Endothelial cell of umbilical vein (primary cell): ENCODE results near the gene CUBN. TPM values are rescaled to one million over a fixed set of nuclear protein-coding genes. Genes with fewer than 3 reads are reported as not detected.
A peak's percentile ranks its signal among the peaks of the same experiment; 100 is the strongest.

Experiments
- BruUV-seq: library from RNA; stranded (reverse); fragments of 400-500 nt; replicated peaks from 2 replicates; lab custom pipeline; 2021; lab: Mats Ljungman, UMichigan
- CTCF ChIA-PET: fragments of 300-600, 350-600 bp; sonication (Branson Sonifier 250); formaldehyde crosslinking; loops from one replicate; lab custom pipeline; 2021; ENCODE audit warnings: antibody characterized with exemption, inconsistent platforms; lab: Charles Lee
- POLR2A ChIA-PET: fragments of 300-600, 350-600 bp; sonication (Branson Sonifier 250); formaldehyde crosslinking; loops from one replicate; lab custom pipeline; 2021; ENCODE audit warnings: antibody characterized with exemption, inconsistent platforms; lab: Charles Lee
- DNase-seq: peaks from one replicate; pipeline ENCODE4 v3.0.0-alpha.2; 2011; ENCODE audit warnings: low read depth, low spot score
- FAIRE-seq: peaks from 2 replicates; lab custom pipeline; 2011; peaks lifted over from hg19 to GRCh38; lab: Jason Lieb, UNC
- H2AFZ ChIP-seq: 2 replicates; pipeline ENCODE4 v1.6.0; 2012; ENCODE audit warnings: low read depth, low read length, control low read depth, inconsistent platforms
- H3K27ac ChIP-seq: 2 replicates; pipeline ENCODE4 v1.5.1; 2011; ENCODE audit warnings: low read depth, mild to moderate bottlenecking, control low read depth, low read length, moderate library complexity; ENCODE audit not compliant: insufficient read depth
- H3K27me3 ChIP-seq, 2 experiments: 2 replicates each; pipeline versions ENCODE4 v1.6.0 to v1.6.1; 2011; ENCODE audit warnings: low read length in 2 of 2, mixed read lengths in 1 of 2; ENCODE audit not compliant: control insufficient read depth in 2 of 2, insufficient read depth in 2 of 2
- H3K36me3 ChIP-seq, 2 experiments: 2 replicates in 1 of 2; 3 replicates in 1 of 2; pipeline ENCODE4 v1.5.1; 2011; ENCODE audit warnings: low read length in 2 of 2, mild to moderate bottlenecking in 1 of 2, moderate library complexity in 1 of 2; ENCODE audit not compliant: control insufficient read depth in 2 of 2, insufficient read depth in 2 of 2; ENCODE audit errors: extremely low read depth in 1 of 2
- H3K4me1 ChIP-seq: 3 replicates; pipeline ENCODE4 v1.5.1; 2011; ENCODE audit warnings: mild to moderate bottlenecking, low read length; ENCODE audit not compliant: control insufficient read depth, insufficient read depth; ENCODE audit errors: extremely low read depth
- H3K4me2 ChIP-seq: 2 replicates; pipeline ENCODE4 v1.6.1; 2011; ENCODE audit warnings: low read length, control low read depth, mixed read lengths; ENCODE audit not compliant: insufficient read depth
- H3K4me3 ChIP-seq, 3 experiments: fragments of 200-600 bp in 1 of 3; sonication (generic), shearing (Covaris generic) in 1 of 3; replicated peaks in 1 of 3; 2 replicates each; pipeline ENCODE4 v1.5.1; 2011 to 2016; ENCODE audit warnings: control low read depth in 3 of 3, low read length in 3 of 3, mild to moderate bottlenecking in 2 of 3, inconsistent platforms in 1 of 3, low read depth in 1 of 3, moderate library complexity in 1 of 3; ENCODE audit not compliant: insufficient read depth in 1 of 3
- H3K79me2 ChIP-seq: 2 replicates; pipeline ENCODE4 v1.6.0; 2012; ENCODE audit warnings: low read length, inconsistent platforms; ENCODE audit not compliant: control insufficient read depth, insufficient read depth
- H3K9ac ChIP-seq: replicated peaks from 2 replicates; pipeline ENCODE3; 2011; ENCODE audit warnings: low read length, control low read depth; ENCODE audit not compliant: insufficient read depth; ENCODE audit errors: extremely low read depth
- H3K9me1 ChIP-seq: replicated peaks from 3 replicates; pipeline ENCODE4 v1.6.0; 2011; ENCODE audit warnings: mild to moderate bottlenecking, low read length; ENCODE audit not compliant: control insufficient read depth, insufficient read depth; ENCODE audit errors: extremely low read depth
- H3K9me3 ChIP-seq: replicated peaks from 2 replicates; pipeline ENCODE4 v1.5.1; 2012; ENCODE audit warnings: low read length, inconsistent platforms; ENCODE audit not compliant: control insufficient read depth, insufficient read depth
- H4K20me1 ChIP-seq: replicated peaks from 2 replicates; pipeline ENCODE3; 2011; ENCODE audit warnings: mild to moderate bottlenecking, low read length; ENCODE audit not compliant: control insufficient read depth, insufficient read depth; ENCODE audit errors: extremely low read depth
- EZH2 ChIP-seq: IDR thresholded peaks from 2 replicates; pipeline ENCODE4 v1.6.1; 2012; ENCODE audit warnings: borderline replicate concordance, low read depth, mild to moderate bottlenecking, moderate library complexity, low read length, inconsistent platforms; ENCODE audit not compliant: severe bottlenecking
- FOS ChIP-seq: IDR thresholded peaks from 2 replicates; pipeline ENCODE4 v1.6.1; 2011; ENCODE audit warnings: mild to moderate bottlenecking, low read length, moderate library complexity, borderline replicate concordance; ENCODE audit not compliant: insufficient read depth
- GATA2 ChIP-seq: IDR thresholded peaks from 2 replicates; pipeline ENCODE4 v1.7.0; 2011; ENCODE audit warnings: low read depth, mild to moderate bottlenecking, moderate library complexity, mixed read lengths, low read length; ENCODE audit not compliant: insufficient read length, insufficient read depth
- JUN ChIP-seq: IDR thresholded peaks from 2 replicates; pipeline ENCODE4 v1.6.1; 2011; ENCODE audit warnings: borderline replicate concordance, low read depth; ENCODE audit not compliant: insufficient read length, insufficient read depth
- MAX ChIP-seq: IDR thresholded peaks from 2 replicates; pipeline ENCODE4 v1.6.1; 2011; ENCODE audit not compliant: insufficient read depth, insufficient read length
- MYC ChIP-seq: IDR thresholded peaks from one replicate; pipeline ENCODE4 v1.6.1; 2011; ENCODE audit warnings: mild to moderate bottlenecking, low read depth, low read length
- POLR2A ChIP-seq: IDR thresholded peaks from 2 replicates; pipeline ENCODE4 v1.6.1; 2012; ENCODE audit warnings: low read depth, mild to moderate bottlenecking, control low read depth, low read length
- POLR2AphosphoS5 ChIP-seq: IDR thresholded peaks from 2 replicates; pipeline ENCODE4 v1.6.1; 2012; ENCODE audit warnings: low read depth, mild to moderate bottlenecking, control low read depth, low read length, moderate library complexity; ENCODE audit not compliant: insufficient read depth
- dilution Hi-C: fragments of 300-500 bp; cut with MboI; formaldehyde crosslinking; loops from one replicate; pipeline ENCODE4 v1.15.0; 2019; ENCODE audit warnings: low sequenced_read_pairs; ENCODE audit not compliant: extremely low pct_ligation_motif_present
- intact Hi-C: fragments of 100-400 bp; cut with micrococcal nuclease; formaldehyde crosslinking; loops from one replicate; pipeline ENCODE4 v1.10.0; 2022
- polyA plus RNA-seq, 4 experiments: library from polyadenylated mRNA; depleted of rRNA in 3 of 4; stranded (reverse) in 3 of 4; unstranded in 1 of 4; fragments of >200 nt; gene quantifications; 2 replicates each; pipeline versions ENCODE4 v1.2.1 to v1.2.3, GENCODE V29; 2011 to 2012; ENCODE audit warnings: missing spikeins in 1 of 4
- total RNA-seq: library from RNA; stranded (reverse); gene quantifications from 2 replicates; pipeline ENCODE4 v1.2.3, GENCODE V29; 2021
- TF ChIP-seq, protein P1 (sequence below), 2 donors: IDR thresholded peaks; 1 replicate in 1 of 2; 2 replicates in 1 of 2; pipeline ENCODE4 v1.5.1; 2011; ENCODE audit warnings: low read length in 2 of 2, mild to moderate bottlenecking in 2 of 2, moderate library complexity in 2 of 2, control low read depth in 1 of 2, inconsistent platforms in 1 of 2, low read depth in 1 of 2; ENCODE audit not compliant: insufficient read depth in 1 of 2; ENCODE audit errors: extremely low read depth in 1 of 2

The CUBN gene
- total and polyA plus RNA-seq, 2 donors (not counting 3 experiments of a cell fraction or from before 2014, with no cell fraction given), result 2.7 to 4.6 TPM

GRCh38 chr10:16944986-16945385 is 184.6 kb downstream of the CUBN start:
- peak; percentile 83 for DNase-seq
- peak overlapping the region; percentile 59 for H3K27ac ChIP-seq

GRCh38 chr10:16944402-16944801 is 185.2 kb downstream of the CUBN start:
- CTCF ChIA-PET, result interaction anchor here (1.0 to 1.4 kb wide), 6 partner anchors 19 to 276 kb away, joined by 3 to 5 read pairs (median 4); no protein-coding TSS in a partner anchor

More at GRCh38 chr10:16944986-16945385, 184.6 kb downstream of the CUBN start:
- dilution Hi-C loops, result no loop called here
- Histone ChIP-seq H3K9me1 (no peaks in the 10 kb centered on the region), H3K9me3 (no peaks in the 10 kb centered on the region), H3K4me1 (peaks cover 20% of the 10 kb centered on the region), H4K20me1 (no peaks in the 10 kb centered on the region), H3K9ac (no peak overlapping the region), H3K36me3 (no peaks in the 10 kb centered on the region), H3K27me3 (no peaks in the 10 kb centered on the region), H2AFZ (no peak overlapping the region), H3K4me2 (peak overlapping the region; percentile 18), H3K79me2 (no peaks in the 10 kb centered on the region), H3K4me3 (no peak overlapping the region)
- peak; percentile 65 for FAIRE-seq
- POLR2A ChIA-PET, result interaction anchor here (0.7 to 1.3 kb wide), 2 partner anchors 120 to 285 kb away, joined by 3 read pairs; no protein-coding TSS in a partner anchor
- TF ChIP-seq POLR2AphosphoS5, result no peak
- TF ChIP-seq GATA2, result peak; percentile 17
- no peak for TF ChIP-seq EZH2
- intact Hi-C loops, result loop anchor here (1.0 to 2.0 kb wide), 2 partner anchors 23 to 52 kb away; no protein-coding TSS in a partner anchor
- CTCF ChIA-PET, result interaction anchor here (0.8 to 1.4 kb wide), 8 partner anchors 18 to 275 kb away, joined by 3 to 5 read pairs (median 4); no protein-coding TSS in a partner anchor
- BruUV-seq, result no TSS peak

More at GRCh38 chr10:16944402-16944801, 185.2 kb downstream of the CUBN start:
- POLR2A ChIA-PET, result interaction anchor here (0.7 to 1.3 kb wide), 2 partner anchors 121 to 285 kb away, joined by 3 read pairs; no protein-coding TSS in a partner anchor
- H3K4me3 ChIP-seq, result no peak overlapping the region
- DNase-seq (peak; percentile 65), FAIRE-seq (no peak)
- H3K79me2 ChIP-seq, result no peaks in the 10 kb centered on the region
- H3K4me1 ChIP-seq, result peaks cover 20% of the 10 kb centered on the region
- no TSS peak for BruUV-seq
- H3K9me3 ChIP-seq, result no peaks in the 10 kb centered on the region
- intact Hi-C loops, result loop anchor here (1.0 to 2.0 kb wide), 2 partner anchors 24 to 52 kb away; no protein-coding TSS in a partner anchor
- H3K4me2 ChIP-seq, result peak overlapping the region; percentile 18
- H4K20me1 ChIP-seq, result no peaks in the 10 kb centered on the region
- TF ChIP-seq FOS (peak; percentile 25), JUN (no peak), MYC (no peak), POLR2A (no peak), EZH2 (no peak), MAX (no peak), GATA2 (no peak)
- TF ChIP-seq, protein P1, sequence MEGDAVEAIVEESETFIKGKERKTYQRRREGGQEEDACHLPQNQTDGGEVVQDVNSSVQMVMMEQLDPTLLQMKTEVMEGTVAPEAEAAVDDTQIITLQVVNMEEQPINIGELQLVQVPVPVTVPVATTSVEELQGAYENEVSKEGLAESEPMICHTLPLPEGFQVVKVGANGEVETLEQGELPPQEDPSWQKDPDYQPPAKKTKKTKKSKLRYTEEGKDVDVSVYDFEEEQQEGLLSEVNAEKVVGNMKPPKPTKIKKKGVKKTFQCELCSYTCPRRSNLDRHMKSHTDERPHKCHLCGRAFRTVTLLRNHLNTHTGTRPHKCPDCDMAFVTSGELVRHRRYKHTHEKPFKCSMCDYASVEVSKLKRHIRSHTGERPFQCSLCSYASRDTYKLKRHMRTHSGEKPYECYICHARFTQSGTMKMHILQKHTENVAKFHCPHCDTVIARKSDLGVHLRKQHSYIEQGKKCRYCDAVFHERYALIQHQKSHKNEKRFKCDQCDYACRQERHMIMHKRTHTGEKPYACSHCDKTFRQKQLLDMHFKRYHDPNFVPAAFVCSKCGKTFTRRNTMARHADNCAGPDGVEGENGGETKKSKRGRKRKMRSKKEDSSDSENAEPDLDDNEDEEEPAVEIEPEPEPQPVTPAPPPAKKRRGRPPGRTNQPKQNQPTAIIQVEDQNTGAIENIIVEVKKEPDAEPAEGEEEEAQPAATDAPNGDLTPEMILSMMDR (IDR thresholded peaks at IDR 0.05; ENCODE audit: extremely low read depth in 1 of 2, insufficient read depth in 1 of 2, low read depth in 1 of 2, low read length in 2 of 2), result no peak
- peak overlapping the region; percentile 59 for H3K27ac ChIP-seq
- no peaks in the 10 kb centered on the region for H3K36me3 ChIP-seq
- H2AFZ ChIP-seq, result peak overlapping the region; percentile 53
- dilution Hi-C loops, result no loop called here
- H3K9ac ChIP-seq, result peak overlapping the region; percentile 46
- H3K9me1 ChIP-seq, result no peaks in the 10 kb centered on the region
- H3K27me3 ChIP-seq, result no peaks in the 10 kb centered on the region
